HG02588 (cell line): ENCODE data around the gene ATF6.
A peak's percentile ranks its signal among the peaks of the same experiment; 100 is the strongest.

ENCODE experiments used
- ATAC-seq: cut with Tn5 transposase; IDR thresholded peaks from one replicate; pipeline ENCODE4 v1.9.1; 2021; ENCODE audit warnings: mild to moderate bottlenecking, moderate library complexity; ENCODE audit not compliant: unreplicated experiment

The ATF6 gene

GRCh38 chr1:161884475-161884874, 118.4 kb downstream of the ATF6 start:
- no peak for ATAC-seq

- ATAC-seq: no peak
Measured at GRCh38 chr1:161885003-161885402, 118.9 kb downstream of the ATF6 start.

GRCh38 chr1:161885759-161886158, 119.6 kb downstream of the ATF6 start:
- no peak for ATAC-seq

GRCh38 chr1:161886589-161886988, 120.5 kb downstream of the ATF6 start:
- ATAC-seq: no peak

GRCh38 chr1:161887730-161888287, 121.7 kb downstream of the ATF6 start:
- no peak for ATAC-seq

GRCh38 chr1:161890574-161890973, 124.5 kb downstream of the ATF6 start:
- ATAC-seq: no peak

GRCh38 chr1:161899091-161899490, 133.0 kb downstream of the ATF6 start:
- no peak for ATAC-seq

GRCh38 chr1:161900160-161900559, 134.0 kb downstream of the ATF6 start:
- no peak for ATAC-seq

GRCh38 chr1:161902182-161902581, 136.1 kb downstream of the ATF6 start:
- ATAC-seq: no peak

- peak; percentile 49 for ATAC-seq
Measured at GRCh38 chr1:161905269-161905884, 139.3 kb downstream of the ATF6 start.

- no peak for ATAC-seq
Measured at GRCh38 chr1:161907265-161907664, 141.1 kb downstream of the ATF6 start.

GRCh38 chr1:161908264-161908663, 142.1 kb downstream of the ATF6 start:
- no peak for ATAC-seq

GRCh38 chr1:161910604-161911003, 144.5 kb downstream of the ATF6 start:
- ATAC-seq: no peak

- no peak for ATAC-seq
Measured at GRCh38 chr1:161913482-161914140, 147.5 kb downstream of the ATF6 start.

GRCh38 chr1:161914595-161914994, 148.5 kb downstream of the ATF6 start:
- no peak for ATAC-seq

- peak; percentile 78 for ATAC-seq
Measured at GRCh38 chr1:161915051-161915503, 149.0 kb downstream of the ATF6 start.

- ATAC-seq: peak; percentile 13
Measured at GRCh38 chr1:161915978-161916377, 149.9 kb downstream of the ATF6 start.

- ATAC-seq: no peak
Measured at GRCh38 chr1:161919229-161919628, 153.1 kb downstream of the ATF6 start.

- no peak for ATAC-seq
Measured at GRCh38 chr1:161921491-161921890, 155.4 kb downstream of the ATF6 start.

GRCh38 chr1:161921990-161922389, 155.9 kb downstream of the ATF6 start:
- ATAC-seq: no peak

GRCh38 chr1:161928056-161928455, 161.9 kb downstream of the ATF6 start:
- no peak for ATAC-seq

- no peak for ATAC-seq
Measured at GRCh38 chr1:161929137-161929536, 163.0 kb downstream of the ATF6 start.
